ENCODE data around the gene PRUNE2.

Gene PRUNE2

DNA sequence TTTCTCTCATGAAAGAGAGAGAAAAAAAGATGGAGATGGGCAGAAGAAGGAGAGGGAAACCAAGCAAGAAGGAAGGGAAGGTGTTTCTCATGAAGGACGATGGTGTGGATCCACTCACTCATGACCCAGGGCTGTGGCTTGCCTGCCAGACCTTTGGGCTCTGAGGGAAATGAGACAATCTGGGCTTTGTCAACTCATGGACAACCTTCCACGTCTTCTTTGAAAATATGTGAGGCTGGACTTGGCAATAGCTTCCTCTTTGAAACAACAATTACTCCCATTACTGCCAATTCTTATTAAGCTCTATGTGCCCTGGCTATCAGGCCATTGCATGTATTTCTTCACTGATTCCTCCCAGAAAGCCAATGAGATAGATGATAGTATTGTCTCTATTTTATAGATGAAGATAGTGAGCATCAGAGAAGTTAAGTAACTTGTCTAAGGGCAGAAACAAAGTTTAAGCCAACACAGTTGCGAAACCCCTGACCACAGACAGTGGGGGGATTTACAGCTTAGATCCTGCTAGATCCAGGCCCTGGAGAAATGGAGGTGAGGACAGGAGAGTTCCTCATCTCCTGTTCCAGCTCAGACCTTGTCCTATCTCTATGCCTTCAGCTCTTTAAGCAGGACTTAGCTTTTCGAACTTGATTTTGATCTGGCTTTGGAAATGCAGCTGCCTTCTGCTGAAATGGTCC lies 314.5 kb downstream of the PRUNE2 start:
- no peak for TF ChIP-seq CTCF (IDR thresholded peaks at IDR 0.05; ENCODE audit: control insufficient read depth, insufficient read depth, low read depth, low read length, missing control alignments)
- peak; percentile 60 for DNase-seq (ENCODE audit: low read depth)
- H3K4me3 ChIP-seq (ENCODE audit: control insufficient read depth, low read depth, low read length): no peak overlapping the region

DNA sequence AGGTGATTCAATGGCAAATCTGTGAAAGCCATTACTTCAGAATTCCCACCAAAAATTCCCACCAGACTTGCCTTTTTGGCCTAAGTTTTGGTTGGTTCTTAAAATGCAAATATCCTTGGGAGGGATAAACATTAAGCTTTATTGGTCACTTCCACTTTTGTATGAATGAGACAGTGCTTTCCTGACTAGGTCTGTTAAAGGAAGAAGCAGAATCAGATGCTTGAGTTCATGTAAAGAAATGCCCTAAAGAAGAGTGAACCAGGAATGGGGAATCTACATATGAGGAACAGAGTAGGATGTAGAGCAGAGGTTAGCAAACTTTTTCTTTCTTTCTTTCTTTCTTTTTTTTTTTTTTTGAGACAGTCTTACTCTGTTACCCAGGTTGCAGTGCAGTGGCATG lies 317.6 kb downstream of the PRUNE2 start:
- H3K4me3 ChIP-seq (ENCODE audit: control insufficient read depth, low read depth, low read length): no peak overlapping the region
- no peak for DNase-seq (ENCODE audit: low read depth)
- no peak for TF ChIP-seq CTCF (IDR thresholded peaks at IDR 0.05; ENCODE audit: control insufficient read depth, insufficient read depth, low read depth, low read length, missing control alignments)

- H3K4me3 ChIP-seq (ENCODE audit: control insufficient read depth, low read depth, low read length): no peak overlapping the region
- no peak for TF ChIP-seq CTCF (IDR thresholded peaks at IDR 0.05; ENCODE audit: control insufficient read depth, insufficient read depth, low read depth, low read length, missing control alignments)
- DNase-seq (ENCODE audit: low read depth): no peak
These were observed 319.3 kb downstream of the PRUNE2 start for GRCh38 chr9:76586390-76587314.

DNA sequence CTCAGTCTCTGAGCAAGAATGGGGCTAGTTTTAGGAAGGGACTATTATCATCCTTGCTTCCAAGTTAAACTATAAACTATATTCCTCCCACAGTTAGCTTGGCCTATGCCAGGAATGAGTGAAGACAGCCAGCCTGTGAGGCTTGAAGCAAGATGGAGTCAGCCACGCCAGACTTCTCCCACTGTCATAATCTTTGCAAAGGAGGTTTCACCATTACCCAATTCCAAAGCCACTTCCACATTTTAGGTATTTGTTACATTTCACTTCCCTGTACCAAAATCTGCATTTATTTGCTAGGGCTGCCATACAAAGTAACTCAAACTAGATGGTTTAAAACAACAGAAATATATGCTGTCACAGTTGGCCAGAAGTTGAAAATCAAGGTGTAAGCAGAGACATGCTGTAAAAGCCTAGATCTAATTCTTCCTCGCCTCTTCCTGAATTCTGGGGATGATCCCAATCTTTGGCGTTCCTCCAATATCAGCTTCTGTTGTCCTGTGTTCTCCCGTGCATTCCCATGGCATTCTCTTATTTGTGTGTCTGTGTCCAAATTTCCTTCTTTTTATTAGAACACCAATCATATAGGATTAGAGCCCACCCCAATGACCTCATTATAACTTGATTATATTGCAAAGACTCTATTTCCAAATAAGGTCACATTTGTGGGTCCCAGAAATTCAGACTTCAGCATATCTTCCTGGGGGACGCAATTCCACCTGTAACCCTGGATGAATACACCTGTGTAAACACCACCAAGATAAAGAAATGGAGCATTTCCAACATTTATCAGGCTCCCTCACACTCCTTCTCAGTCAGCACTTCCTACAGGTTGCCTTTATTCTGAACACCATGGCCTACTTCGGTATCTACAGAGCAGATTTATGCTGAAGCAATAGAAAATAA lies 320.2 kb downstream of the PRUNE2 start:
- no peak for TF ChIP-seq CTCF (IDR thresholded peaks at IDR 0.05; ENCODE audit: control insufficient read depth, insufficient read depth, low read depth, low read length, missing control alignments)
- H3K4me3 ChIP-seq (ENCODE audit: control insufficient read depth, low read depth, low read length): no peak overlapping the region
- DNase-seq (ENCODE audit: low read depth): no peak

GRCh38 chr9:76583256-76583655 lies 322.7 kb downstream of the PRUNE2 start:
- H3K4me3 ChIP-seq (ENCODE audit: control insufficient read depth, low read depth, low read length): no peak overlapping the region
- no peak for TF ChIP-seq CTCF (IDR thresholded peaks at IDR 0.05; ENCODE audit: control insufficient read depth, insufficient read depth, low read depth, low read length, missing control alignments)
- DNase-seq (ENCODE audit: low read depth): no peak

GRCh38 chr9:76581731-76582130 lies 324.2 kb downstream of the PRUNE2 start:
- no peak overlapping the region for H3K4me3 ChIP-seq (ENCODE audit: control insufficient read depth, low read depth, low read length)
- TF ChIP-seq CTCF (IDR thresholded peaks at IDR 0.05; ENCODE audit: control insufficient read depth, insufficient read depth, low read depth, low read length, missing control alignments): no peak
- DNase-seq (ENCODE audit: low read depth): no peak
